ENCODE measurements around the gene ZNF485. TPM values are rescaled to one million over a fixed set of nuclear protein-coding genes. Genes with fewer than 3 reads are reported as not detected.

ZNF485 gene
- total RNA-seq, 1 experiment from 2014 or later: 1.2 TPM

- Histone ChIP-seq H3K36me3 (ENCODE audit: low read depth, low read length) (peaks cover 67% of the 10 kb centered on the region), H3K4me3 (ENCODE audit: low read length) (no peak overlapping the region; the same call in 1 of the 2 replicates), H3K4me2 (ENCODE audit: low read length) (no peak overlapping the region), H3K9me3 (ENCODE audit: low read length) (peaks cover 42% of the 10 kb centered on the region), H3K4me1 (ENCODE audit: insufficient read depth, low read length) (no peaks in the 10 kb centered on the region), H3K9me2 (replicated peaks; ENCODE audit: low read length) (no peaks in the 10 kb centered on the region), H2AFZ (ENCODE audit: low read length) (no peak overlapping the region), H3K27ac (ENCODE audit: low read length) (no peak overlapping the region), H3F3A (ENCODE audit: low read length, unreplicated experiment) (no peaks in the 10 kb centered on the region), H4K20me1 (ENCODE audit: low read length) (no peaks in the 10 kb centered on the region), H3K79me2 (ENCODE audit: low read length) (no peaks in the 10 kb centered on the region), H3K27me3 (ENCODE audit: low read length) (no peaks in the 10 kb centered on the region), H3K9ac (ENCODE audit: low read length) (no peak overlapping the region)
- DNase-seq (no peak), ATAC-seq (no peak)
- CTCF ChIA-PET: no interaction called here
- intact Hi-C loops (cut with micrococcal nuclease): no loop called here
- POLR2A ChIA-PET (ENCODE audit: unreplicated experiment): no interaction called here
- TSS peak; percentile 16 for BruUV-seq (replicated peaks)
- TF ChIP-seq CTCF (conservative IDR thresholded peaks at IDR 0.05; ENCODE audit: low read depth, low read length) (no peak), EZH2 (IDR thresholded peaks at IDR 0.05; ENCODE audit: low read length, unreplicated experiment) (no peak), EZH2phosphoT487 (IDR thresholded peaks at IDR 0.05; ENCODE audit: borderline replicate concordance, low read length) (no peak)
Observed at GRCh38 chr10:43616697-43617370, 10.6 kb downstream of the ZNF485 start.

- H3K79me2 ChIP-seq (ENCODE audit: low read length): no peaks in the 10 kb centered on the region
- no peaks in the 10 kb centered on the region for H4K20me1 ChIP-seq (ENCODE audit: low read length)
- CTCF ChIA-PET: no interaction called here
- BruUV-seq (replicated peaks): no TSS peak
- H3K9me3 ChIP-seq (ENCODE audit: low read length): peaks cover 50% of the 10 kb centered on the region
- H3K27me3 ChIP-seq (ENCODE audit: low read length): no peaks in the 10 kb centered on the region
- DNase-seq (no peak), ATAC-seq (no peak)
- no peak overlapping the region for H2AFZ ChIP-seq (ENCODE audit: low read length)
- no peaks in the 10 kb centered on the region for H3K9me2 ChIP-seq (replicated peaks; ENCODE audit: low read length)
- no peak overlapping the region for H3K27ac ChIP-seq (ENCODE audit: low read length)
- H3K9ac ChIP-seq (ENCODE audit: low read length): no peak overlapping the region
- intact Hi-C loops (cut with micrococcal nuclease): no loop called here
- POLR2A ChIA-PET (ENCODE audit: unreplicated experiment): no interaction called here
- TF ChIP-seq CTCF (conservative IDR thresholded peaks at IDR 0.05; ENCODE audit: low read depth, low read length) (no peak), EZH2phosphoT487 (IDR thresholded peaks at IDR 0.05; ENCODE audit: borderline replicate concordance, low read length) (no peak)
- no peak overlapping the region for H3K4me3 ChIP-seq (ENCODE audit: low read length)
- peaks cover 43% of the 10 kb centered on the region for H3K36me3 ChIP-seq (ENCODE audit: low read depth, low read length)
- H3F3A ChIP-seq (ENCODE audit: low read length, unreplicated experiment): no peaks in the 10 kb centered on the region
- no peaks in the 10 kb centered on the region for H3K4me1 ChIP-seq (ENCODE audit: insufficient read depth, low read length)
- no peak overlapping the region for H3K4me2 ChIP-seq (ENCODE audit: low read length)
Observed at GRCh38 chr10:43619368-43619767, 13.1 kb downstream of the ZNF485 start.

- ATAC-seq (no peak), DNase-seq (no peak)
- CTCF ChIA-PET: no interaction called here
Observed at GRCh38 chr10:43622038-43622437, 15.8 kb downstream of the ZNF485 start.

More at GRCh38 chr10:43622038-43622437, 15.8 kb downstream of the ZNF485 start:
- Histone ChIP-seq H3K9me3 (ENCODE audit: low read length) (peaks cover 38% of the 10 kb centered on the region), H3K4me3 (ENCODE audit: low read length) (no peak overlapping the region), H3K9me2 (replicated peaks; ENCODE audit: low read length) (no peaks in the 10 kb centered on the region), H3F3A (ENCODE audit: low read length, unreplicated experiment) (no peaks in the 10 kb centered on the region), H2AFZ (ENCODE audit: low read length) (no peak overlapping the region), H3K79me2 (ENCODE audit: low read length) (no peaks in the 10 kb centered on the region), H3K36me3 (ENCODE audit: low read depth, low read length) (peaks cover 18% of the 10 kb centered on the region), H3K27me3 (ENCODE audit: low read length) (no peaks in the 10 kb centered on the region), H3K4me1 (ENCODE audit: insufficient read depth, low read length) (no peaks in the 10 kb centered on the region), H3K27ac (ENCODE audit: low read length) (no peak overlapping the region), H4K20me1 (ENCODE audit: low read length) (no peaks in the 10 kb centered on the region), H3K4me2 (ENCODE audit: low read length) (no peak overlapping the region), H3K9ac (ENCODE audit: low read length) (no peak overlapping the region)
- POLR2A ChIA-PET (ENCODE audit: unreplicated experiment): no interaction called here
- intact Hi-C loops (cut with micrococcal nuclease): no loop called here
- TF ChIP-seq EZH2 (IDR thresholded peaks at IDR 0.05; ENCODE audit: low read length, unreplicated experiment) (no peak), CTCF (conservative IDR thresholded peaks at IDR 0.05; ENCODE audit: low read depth, low read length) (no peak), EZH2phosphoT487 (IDR thresholded peaks at IDR 0.05; ENCODE audit: borderline replicate concordance, low read length) (no peak)
- BruUV-seq (replicated peaks): no TSS peak

Data from PC-3 (cell line).